ENCODE data around the gene CALHM4.

- TF ChIP-seq CTCF (conservative IDR thresholded peaks at IDR 0.05; ENCODE audit: low read depth, low read length) (no peak), EZH2 (IDR thresholded peaks at IDR 0.05; ENCODE audit: low read length, unreplicated experiment) (no peak)
Measured at GRCh38 chr6:116586738-116587137, 33.2 kb downstream of the CALHM4 start.
